Uterus (tissue), 4 donors: ENCODE data around the gene PAX3. TPM values are rescaled to one million over a fixed set of nuclear protein-coding genes. Genes with fewer than 3 reads are reported as not detected.

Source experiments
- DNase-seq, 2 donors: peaks; one replicate each; pipeline ENCODE4 v3.0.0-alpha.2; 2019 to 2020
- H3K27ac ChIP-seq, 2 donors: fragments of 200-600 bp; sonication (generic); 1 replicate in 1 of 2; 2 replicates in 1 of 2; pipeline ENCODE4 v1.5.1; 2016 to 2018
- H3K27me3 ChIP-seq, 2 donors: fragments of 200-600 bp; sonication (generic); one replicate each; pipeline ENCODE4 v1.5.1; 2018 to 2019; ENCODE audit warnings: control low read depth in 1 of 2
- H3K36me3 ChIP-seq, 2 donors: fragments of 200-600 bp; sonication (generic); one replicate each; pipeline ENCODE4 v1.5.1; 2019; ENCODE audit warnings: control low read depth in 1 of 2
- H3K4me1 ChIP-seq, 2 donors: fragments of 200-600 bp; sonication (generic); one replicate each; pipeline ENCODE4 v1.5.1; 2018 to 2019; ENCODE audit warnings: control low read depth in 1 of 2
- H3K4me3 ChIP-seq, 2 donors: fragments of 200-600 bp; sonication (generic); 1 replicate in 1 of 2; 2 replicates in 1 of 2; pipeline ENCODE4 v1.5.1; 2018 to 2019; ENCODE audit warnings: mild to moderate bottlenecking in 1 of 2
- H3K9me3 ChIP-seq, 2 donors: fragments of 200-600 bp; sonication (generic); one replicate each; pipeline ENCODE4 v1.5.1; 2019; ENCODE audit warnings: control low read depth in 1 of 2
- CTCF ChIP-seq, 4 experiments: fragments of 200-600 bp in 2 of 4; fragments of 450-650 bp in 2 of 4; sonication (generic) in 2 of 4; IDR thresholded peaks; one replicate each; pipeline ENCODE4 v1.5.1; 2016 to 2019; ENCODE audit warnings: antibody characterized with exemption in 4 of 4, mild to moderate bottlenecking in 2 of 4, moderate library complexity in 1 of 4
- POLR2A ChIP-seq, 2 donors: fragments of 450-650 bp; IDR thresholded peaks; one replicate each; pipeline ENCODE4 v1.6.1; 2016; ENCODE audit warnings: antibody characterized with exemption in 2 of 2, mild to moderate bottlenecking in 1 of 2, moderate library complexity in 1 of 2
- intact Hi-C: fragments of 100-400 bp; cut with DNase I; formaldehyde crosslinking; loops from one replicate; pipeline ENCODE4 v1.15.1; 2023; ENCODE audit warnings: low total_unique reads
- total RNA-seq, 4 donors: library from RNA; depleted of rRNA in 3 of 4; stranded (reverse); fragments of >200 nt in 3 of 4; gene quantifications; one replicate each; pipeline versions ENCODE4 v1.1.0 to v1.2.4, GENCODE V29; 2014 to 2023
- donor health status: DM: yes; HTN: yes; CAD: no.

PAX3 gene
- total RNA-seq, 4 donors from 2014 or later: not detected

- intact Hi-C loops: no loop called here
- H3K9me3 ChIP-seq: no peaks in the 10 kb centered on the region
Measured at GRCh38 chr2:222320436-222321395, 21.9 kb upstream of the PAX3 start.

GRCh38 chr2:222319586-222320435, 21.0 kb upstream of the PAX3 start:
- Histone ChIP-seq H3K36me3 (no peaks in the 10 kb centered on the region), H3K9me3 (no peaks in the 10 kb centered on the region), H3K27me3 (no peaks in the 10 kb centered on the region), H3K4me1 (no peaks in the 10 kb centered on the region), H3K4me3 (peak overlapping the region; percentile 28 to 46), H3K27ac (peak overlapping the region in 1 of 2 donors; percentile 76)
- intact Hi-C loops: loop anchor here (5.0 kb wide), 1 partner anchor 242 kb away; no protein-coding TSS in a partner anchor
- peak in 1 of 2 donors; percentile 46 for DNase-seq
- no peak for TF ChIP-seq CTCF (IDR thresholded peaks at IDR 0.05)
- no peak for TF ChIP-seq POLR2A (IDR thresholded peaks at IDR 0.05)

More at GRCh38 chr2:222320436-222321395, 21.9 kb upstream of the PAX3 start:
- Histone ChIP-seq H3K27me3 (no peaks in the 10 kb centered on the region), H3K4me3 (peak overlapping the region; percentile 28 to 46), H3K36me3 (no peaks in the 10 kb centered on the region), H3K4me1 (no peaks in the 10 kb centered on the region), H3K27ac (peak overlapping the region in 1 of 2 donors; percentile 76)
- peak in 1 of 2 donors; percentile 59 for DNase-seq
- TF ChIP-seq CTCF (IDR thresholded peaks at IDR 0.05) (no peak), POLR2A (IDR thresholded peaks at IDR 0.05) (no peak)

GRCh38 chr2:222318712-222319585, 20.2 kb upstream of the PAX3 start:
- TF ChIP-seq POLR2A (IDR thresholded peaks at IDR 0.05): no peak
- peak in 3 of 4 experiments; percentile 19 to 45 (median 45) for TF ChIP-seq CTCF (IDR thresholded peaks at IDR 0.05)
- H3K36me3 ChIP-seq: no peaks in the 10 kb centered on the region
- intact Hi-C loops: loop anchor here (5.0 kb wide), 1 partner anchor 243 kb away; no protein-coding TSS in a partner anchor
- peak in 1 of 2 donors; percentile 58 for DNase-seq
- no peaks in the 10 kb centered on the region for H3K9me3 ChIP-seq
- no peaks in the 10 kb centered on the region for H3K27me3 ChIP-seq
- H3K27ac ChIP-seq: peak overlapping the region in 1 of 2 donors; percentile 41
- no peaks in the 10 kb centered on the region for H3K4me1 ChIP-seq
- H3K4me3 ChIP-seq: peak overlapping the region; percentile 12 to 46

- H3K36me3 ChIP-seq: no peaks in the 10 kb centered on the region
- intact Hi-C loops: loop anchor here (5.0 kb wide), 1 partner anchor 244 kb away; no protein-coding TSS in a partner anchor
- no peak overlapping the region for H3K27ac ChIP-seq
- TF ChIP-seq POLR2A (IDR thresholded peaks at IDR 0.05) (no peak), CTCF (IDR thresholded peaks at IDR 0.05) (peak; percentile 34 to 54 (median 50))
- DNase-seq: peak in 1 of 2 donors; percentile 52
- H3K4me3 ChIP-seq: peak overlapping the region; percentile 12 to 35
- H3K27me3 ChIP-seq: peaks cover 0 to 4% of the 10 kb centered on the region in 2 donors
- no peaks in the 10 kb centered on the region for H3K9me3 ChIP-seq
- no peaks in the 10 kb centered on the region for H3K4me1 ChIP-seq
Measured at GRCh38 chr2:222318026-222318711, 19.4 kb upstream of the PAX3 start.
